Prostate gland (tissue), 2 donors: Measurements from ENCODE around the gene CCNB3. TPM values are rescaled to one million over a fixed set of nuclear protein-coding genes. Genes with fewer than 3 reads are reported as not detected.

Source experiments
- DNase-seq: peaks from one replicate; pipeline ENCODE4 v3.0.0-alpha.2; 2019; ENCODE audit warnings: low spot score
- H3K27ac ChIP-seq, 2 donors: fragments of 200-600 bp; sonication (generic); 2 replicates each; pipeline ENCODE4 v1.5.1; 2017 to 2019
- H3K27me3 ChIP-seq: fragments of 200-600 bp; sonication (generic); replicated peaks from 2 replicates; pipeline ENCODE4 v1.5.1; 2019; ENCODE audit not compliant: insufficient read depth
- H3K36me3 ChIP-seq, 2 donors: fragments of 200-600 bp; sonication (generic); 1 replicate in 1 of 2; 2 replicates in 1 of 2; pipeline versions ENCODE4 v1.5.1 to v1.8.1; 2017 to 2019
- H3K4me1 ChIP-seq: fragments of 200-600 bp; sonication (generic); replicated peaks from 2 replicates; pipeline ENCODE4 v1.5.1; 2019
- H3K4me3 ChIP-seq, 2 donors: fragments of 200-600 bp; sonication (generic); 2 replicates each; pipeline ENCODE4 v1.5.1; 2017 to 2019
- H3K9me3 ChIP-seq: fragments of 200-600 bp; sonication (generic); 2 replicates; pipeline ENCODE4 v1.5.1; 2017
- POLR2A ChIP-seq: fragments of 450-650 bp; IDR thresholded peaks from one replicate; pipeline ENCODE4 v1.6.1; 2016; ENCODE audit warnings: antibody characterized with exemption, mild to moderate bottlenecking
- POLR2AphosphoS5 ChIP-seq: sonication (generic); formaldehyde crosslinking; IDR thresholded peaks from one replicate; pipeline ENCODE4 v1.6.1; 2017; ENCODE audit warnings: antibody characterized with exemption
- WGBS: methylation state at CpG from one replicate; pipeline ENCODE4 v1.1.5; 2018; 5-methylcytosine and 5-hydroxymethylcytosine counted together
- intact Hi-C: fragments of 100-400 bp; cut with DNase I; formaldehyde crosslinking; loops from one replicate; pipeline ENCODE4 v1.14.2; 2022
- total RNA-seq, 2 donors: library from RNA; depleted of rRNA; stranded (reverse); fragments of >200 nt; gene quantifications; one replicate each; pipeline ENCODE4 v1.1.0, GENCODE V29; 2016
- TF ChIP-seq, protein P1 (sequence below), 4 experiments: fragments of 200-600 bp in 2 of 4; fragments of 450-650 bp in 2 of 4; sonication (generic) in 2 of 4; IDR thresholded peaks; 1 replicate in 3 of 4; 2 replicates in 1 of 4; pipeline ENCODE4 v1.5.1; 2016 to 2019; ENCODE audit warnings: antibody characterized with exemption in 4 of 4, mild to moderate bottlenecking in 2 of 4, moderate library complexity in 2 of 4

Gene CCNB3
- total RNA-seq, 2 donors from 2014 or later, result 0.14 to 6.8 TPM

GRCh38 chrX:50167366-50167765, 37.2 kb upstream of the CCNB3 start:
- Histone ChIP-seq H3K27ac (no peak overlapping the region), H3K36me3 (no peaks in the 10 kb centered on the region), H3K9me3 (no peaks in the 10 kb centered on the region), H3K4me3 (no peak overlapping the region), H3K4me1 (no peaks in the 10 kb centered on the region), H3K27me3 (no peaks in the 10 kb centered on the region)
- 67% methylated on average over 7 of the region's 7 CpGs for WGBS
- intact Hi-C loops, result no loop called here
- no peak for DNase-seq
- no peak for TF ChIP-seq POLR2AphosphoS5
- no peak for TF ChIP-seq POLR2A
- TF ChIP-seq, protein P1, sequence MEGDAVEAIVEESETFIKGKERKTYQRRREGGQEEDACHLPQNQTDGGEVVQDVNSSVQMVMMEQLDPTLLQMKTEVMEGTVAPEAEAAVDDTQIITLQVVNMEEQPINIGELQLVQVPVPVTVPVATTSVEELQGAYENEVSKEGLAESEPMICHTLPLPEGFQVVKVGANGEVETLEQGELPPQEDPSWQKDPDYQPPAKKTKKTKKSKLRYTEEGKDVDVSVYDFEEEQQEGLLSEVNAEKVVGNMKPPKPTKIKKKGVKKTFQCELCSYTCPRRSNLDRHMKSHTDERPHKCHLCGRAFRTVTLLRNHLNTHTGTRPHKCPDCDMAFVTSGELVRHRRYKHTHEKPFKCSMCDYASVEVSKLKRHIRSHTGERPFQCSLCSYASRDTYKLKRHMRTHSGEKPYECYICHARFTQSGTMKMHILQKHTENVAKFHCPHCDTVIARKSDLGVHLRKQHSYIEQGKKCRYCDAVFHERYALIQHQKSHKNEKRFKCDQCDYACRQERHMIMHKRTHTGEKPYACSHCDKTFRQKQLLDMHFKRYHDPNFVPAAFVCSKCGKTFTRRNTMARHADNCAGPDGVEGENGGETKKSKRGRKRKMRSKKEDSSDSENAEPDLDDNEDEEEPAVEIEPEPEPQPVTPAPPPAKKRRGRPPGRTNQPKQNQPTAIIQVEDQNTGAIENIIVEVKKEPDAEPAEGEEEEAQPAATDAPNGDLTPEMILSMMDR (IDR thresholded peaks at IDR 0.05), result no peak

DNA sequence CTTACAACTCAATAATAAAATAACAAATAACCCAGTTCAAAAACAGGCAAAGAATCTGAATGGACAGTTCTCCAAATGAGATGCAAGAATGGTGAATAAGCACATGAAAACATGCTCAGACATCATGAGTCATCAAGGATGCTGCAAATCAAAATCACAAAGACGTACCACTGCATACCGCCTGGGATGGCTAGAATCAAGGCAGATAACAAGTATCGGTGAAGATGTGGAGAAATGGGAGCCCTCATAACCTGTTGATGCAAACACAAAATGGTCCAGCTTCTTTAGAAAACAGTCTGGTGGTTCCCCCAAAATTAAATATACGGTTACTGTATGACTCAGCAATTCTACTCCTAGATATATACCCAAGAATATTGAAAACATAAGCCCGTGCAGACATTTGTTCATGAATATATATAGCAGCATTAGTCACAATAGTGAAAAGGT, 36.3 kb upstream of the CCNB3 start:
- no peak for DNase-seq
- WGBS, result 77% methylated on average over 5 of the region's 5 CpGs
- intact Hi-C loops, result no loop called here
- no peaks in the 10 kb centered on the region for H3K4me1 ChIP-seq
- H3K27me3 ChIP-seq, result no peaks in the 10 kb centered on the region
- TF ChIP-seq POLR2AphosphoS5, result no peak
- TF ChIP-seq POLR2A, result no peak
- TF ChIP-seq, protein P1 (IDR thresholded peaks at IDR 0.05), result no peak
- H3K9me3 ChIP-seq, result no peaks in the 10 kb centered on the region
- no peak overlapping the region for H3K27ac ChIP-seq
- no peak overlapping the region for H3K4me3 ChIP-seq
- H3K36me3 ChIP-seq, result no peaks in the 10 kb centered on the region

DNA sequence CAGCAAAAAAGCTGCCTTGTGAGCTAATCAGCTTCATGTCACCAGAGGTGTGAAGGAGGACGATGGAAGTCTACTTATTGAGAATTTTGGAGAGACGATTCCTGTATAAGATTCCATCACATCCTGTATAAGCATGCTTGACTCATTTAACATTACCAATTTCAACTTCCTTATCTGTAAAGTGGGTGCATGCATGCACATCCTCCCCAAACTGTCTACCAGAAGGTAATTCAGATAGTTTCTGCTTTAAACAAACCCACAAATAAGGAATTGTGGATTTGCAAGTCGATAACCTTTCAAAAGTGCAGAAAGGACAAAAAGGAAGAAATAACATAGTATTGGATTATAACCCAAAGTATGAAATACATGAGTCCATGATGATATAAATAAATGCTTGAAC, 34.8 kb upstream of the CCNB3 start:
- intact Hi-C loops, result no loop called here
- TF ChIP-seq, protein P1 (IDR thresholded peaks at IDR 0.05), result no peak
- TF ChIP-seq POLR2A (no peak), POLR2AphosphoS5 (no peak)
- WGBS, result 89% methylated on average over 3 of the region's 3 CpGs

GRCh38 chrX:50180073-50180940, 24.3 kb upstream of the CCNB3 start:
- H3K27me3 ChIP-seq, result no peaks in the 10 kb centered on the region
- WGBS, result 52% methylated on average over 9 of the region's 10 CpGs

More for the DNA sequence above, 34.8 kb upstream of the CCNB3 start:
- Histone ChIP-seq H3K27ac (no peak overlapping the region), H3K4me1 (no peaks in the 10 kb centered on the region), H3K27me3 (no peaks in the 10 kb centered on the region), H3K4me3 (no peak overlapping the region), H3K36me3 (no peaks in the 10 kb centered on the region), H3K9me3 (no peaks in the 10 kb centered on the region)
- no peak for DNase-seq

More at GRCh38 chrX:50180073-50180940, 24.3 kb upstream of the CCNB3 start:
- H3K4me3 ChIP-seq, result no peak overlapping the region
- no peaks in the 10 kb centered on the region for H3K36me3 ChIP-seq
- intact Hi-C loops, result no loop called here
- no peaks in the 10 kb centered on the region for H3K9me3 ChIP-seq
- H3K27ac ChIP-seq, result no peak overlapping the region
- DNase-seq, result no peak
- TF ChIP-seq, protein P1 (IDR thresholded peaks at IDR 0.05), result no peak
- TF ChIP-seq POLR2AphosphoS5 (no peak), POLR2A (no peak)
- H3K4me1 ChIP-seq, result no peaks in the 10 kb centered on the region
